GM12878 (cell line): ENCODE measurements around the gene CXCL9. TPM values are rescaled to one million over a fixed set of nuclear protein-coding genes. Genes with fewer than 3 reads are reported as not detected.

ENCODE experiments used
- HCFC1 ChIP-seq: fragments of 150-350 bp; IDR thresholded peaks from 2 replicates; pipeline ENCODE4 v1.6.1; 2014; ENCODE audit warnings: low read length
- IKZF2 ChIP-seq, 2 experiments: fragments of 450-650 bp; IDR thresholded peaks; 2 replicates each; pipeline ENCODE4 v1.6.1; 2017; ENCODE audit warnings: mild to moderate bottlenecking in 2 of 2, moderate library complexity in 2 of 2
- NFYA ChIP-seq: IDR thresholded peaks from 2 replicates; pipeline ENCODE4 v1.6.1; 2011; ENCODE audit warnings: low read depth, mild to moderate bottlenecking, low read length, improper control_type of control experiment, borderline replicate concordance
- NR2C1 ChIP-seq: fragments of 450-650 bp; IDR thresholded peaks from 2 replicates; pipeline ENCODE4 v1.6.1; 2017; ENCODE audit warnings: antibody characterized with exemption, mild to moderate bottlenecking, moderate library complexity
- RB1 ChIP-seq: fragments of 450-650 bp; formaldehyde crosslinking; IDR thresholded peaks from 2 replicates; pipeline ENCODE4 v1.6.1; 2017; ENCODE audit warnings: mild to moderate bottlenecking, borderline replicate concordance
- SP1 ChIP-seq: IDR thresholded peaks from one replicate; pipeline ENCODE4 v1.6.1; 2011; ENCODE audit warnings: low read depth, low read length
- polyA plus RNA-seq, 11 experiments: library from polyadenylated mRNA; depleted of rRNA in 4 of 11; unstranded in 6 of 11; stranded (reverse) in 5 of 11; fragments of >200 nt; fragmentation: Nextera tagmentation in 4 of 11; fragmentation: Illumina TruSeq in 1 of 11; extraction: Ambion mirVana in 4 of 11; extraction: Trizol in 1 of 11; gene quantifications; 1 replicate in 1 of 11; 2 replicates in 10 of 11; pipeline versions ENCODE4 v1.2.1 to v1.2.3, GENCODE V29; 2011 to 2016; ENCODE audit warnings: inconsistent platforms in 2 of 11, missing spikeins in 2 of 11, low read depth in 1 of 11
- total RNA-seq, 4 experiments: library from RNA; depleted of rRNA in 3 of 4; stranded (reverse); fragments of >200 nt in 3 of 4; fragmentation: Illumina TruSeq in 1 of 4; extraction: Trizol in 1 of 4; gene quantifications; 2 replicates each; pipeline versions ENCODE4 v1.2.1 to v1.2.3, GENCODE V29; 2013 to 2021
- TF ChIP-seq, protein P1 (sequence below): fragments of 150-350 bp; IDR thresholded peaks from 2 replicates; pipeline ENCODE4 v1.6.1; 2014; ENCODE audit warnings: mild to moderate bottlenecking, low read depth, low read length
- TF ChIP-seq, protein P2 (sequence below): fragments of 450-650 bp; IDR thresholded peaks from 2 replicates; pipeline ENCODE4 v1.6.1; 2017; ENCODE audit warnings: mild to moderate bottlenecking, moderate library complexity

Gene CXCL9
- total and polyA plus RNA-seq, 10 of the 15 experiments (the other 5 are each of a cell fraction or from before 2014, with no cell fraction given), result 0.03 to 0.46 (median 0.22) TPM; not detected in 1

DNA sequence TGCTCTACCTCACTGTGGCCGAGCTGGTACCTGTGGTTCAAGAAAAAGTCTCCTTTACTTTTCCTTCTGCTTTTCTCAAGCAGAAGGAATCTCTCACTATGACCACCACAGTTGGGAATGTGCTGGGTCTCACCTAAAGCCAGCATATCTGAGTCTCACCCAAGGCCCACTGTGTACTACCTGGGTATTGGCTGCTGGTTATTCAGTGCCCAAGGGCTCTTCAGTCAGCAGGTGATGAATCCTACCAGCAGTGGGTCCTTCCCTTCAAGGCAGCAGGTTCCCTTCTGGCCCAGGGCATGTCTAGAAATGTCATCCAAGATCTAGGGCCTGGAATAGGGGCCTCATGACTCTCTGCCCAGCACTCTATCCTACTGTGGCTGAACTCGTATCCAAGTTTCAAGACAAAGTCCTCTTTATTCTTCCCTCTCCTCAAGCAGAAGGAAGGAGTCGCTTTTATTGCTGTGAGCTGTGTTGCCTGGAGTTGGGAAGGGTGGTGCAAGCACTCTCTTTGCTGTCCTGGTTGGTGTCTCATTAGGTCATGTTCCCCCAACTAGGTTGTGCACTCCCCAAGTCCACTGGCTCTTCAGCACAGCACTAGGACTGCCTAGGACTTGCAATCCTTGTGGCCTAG, 9.9 kb upstream of the CXCL9 start (continued):
- TF ChIP-seq, protein P1, sequence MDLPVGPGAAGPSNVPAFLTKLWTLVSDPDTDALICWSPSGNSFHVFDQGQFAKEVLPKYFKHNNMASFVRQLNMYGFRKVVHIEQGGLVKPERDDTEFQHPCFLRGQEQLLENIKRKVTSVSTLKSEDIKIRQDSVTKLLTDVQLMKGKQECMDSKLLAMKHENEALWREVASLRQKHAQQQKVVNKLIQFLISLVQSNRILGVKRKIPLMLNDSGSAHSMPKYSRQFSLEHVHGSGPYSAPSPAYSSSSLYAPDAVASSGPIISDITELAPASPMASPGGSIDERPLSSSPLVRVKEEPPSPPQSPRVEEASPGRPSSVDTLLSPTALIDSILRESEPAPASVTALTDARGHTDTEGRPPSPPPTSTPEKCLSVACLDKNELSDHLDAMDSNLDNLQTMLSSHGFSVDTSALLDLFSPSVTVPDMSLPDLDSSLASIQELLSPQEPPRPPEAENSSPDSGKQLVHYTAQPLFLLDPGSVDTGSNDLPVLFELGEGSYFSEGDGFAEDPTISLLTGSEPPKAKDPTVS, result no peak
- TF ChIP-seq, protein P2, sequence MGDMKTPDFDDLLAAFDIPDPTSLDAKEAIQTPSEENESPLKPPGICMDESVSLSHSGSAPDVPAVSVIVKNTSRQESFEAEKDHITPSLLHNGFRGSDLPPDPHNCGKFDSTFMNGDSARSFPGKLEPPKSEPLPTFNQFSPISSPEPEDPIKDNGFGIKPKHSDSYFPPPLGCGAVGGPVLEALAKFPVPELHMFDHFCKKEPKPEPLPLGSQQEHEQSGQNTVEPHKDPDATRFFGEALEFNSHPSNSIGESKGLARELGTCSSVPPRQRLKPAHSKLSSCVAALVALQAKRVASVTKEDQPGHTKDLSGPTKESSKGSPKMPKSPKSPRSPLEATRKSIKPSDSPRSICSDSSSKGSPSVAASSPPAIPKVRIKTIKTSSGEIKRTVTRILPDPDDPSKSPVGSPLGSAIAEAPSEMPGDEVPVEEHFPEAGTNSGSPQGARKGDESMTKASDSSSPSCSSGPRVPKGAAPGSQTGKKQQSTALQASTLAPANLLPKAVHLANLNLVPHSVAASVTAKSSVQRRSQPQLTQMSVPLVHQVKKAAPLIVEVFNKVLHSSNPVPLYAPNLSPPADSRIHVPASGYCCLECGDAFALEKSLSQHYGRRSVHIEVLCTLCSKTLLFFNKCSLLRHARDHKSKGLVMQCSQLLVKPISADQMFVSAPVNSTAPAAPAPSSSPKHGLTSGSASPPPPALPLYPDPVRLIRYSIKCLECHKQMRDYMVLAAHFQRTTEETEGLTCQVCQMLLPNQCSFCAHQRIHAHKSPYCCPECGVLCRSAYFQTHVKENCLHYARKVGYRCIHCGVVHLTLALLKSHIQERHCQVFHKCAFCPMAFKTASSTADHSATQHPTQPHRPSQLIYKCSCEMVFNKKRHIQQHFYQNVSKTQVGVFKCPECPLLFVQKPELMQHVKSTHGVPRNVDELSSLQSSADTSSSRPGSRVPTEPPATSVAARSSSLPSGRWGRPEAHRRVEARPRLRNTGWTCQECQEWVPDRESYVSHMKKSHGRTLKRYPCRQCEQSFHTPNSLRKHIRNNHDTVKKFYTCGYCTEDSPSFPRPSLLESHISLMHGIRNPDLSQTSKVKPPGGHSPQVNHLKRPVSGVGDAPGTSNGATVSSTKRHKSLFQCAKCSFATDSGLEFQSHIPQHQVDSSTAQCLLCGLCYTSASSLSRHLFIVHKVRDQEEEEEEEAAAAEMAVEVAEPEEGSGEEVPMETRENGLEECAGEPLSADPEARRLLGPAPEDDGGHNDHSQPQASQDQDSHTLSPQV, result no peak
- no peak for TF ChIP-seq IKZF2 (IDR thresholded peaks at IDR 0.05)
- TF ChIP-seq HCFC1, result no peak
- TF ChIP-seq NR2C1, result no peak
- no peak for TF ChIP-seq NFYA
- no peak for TF ChIP-seq RB1
- no peak for TF ChIP-seq SP1
